Right hindlimb (tissue), 1 donor: ENCODE data around the gene CAB39L.
"Not testable (repeated sequence)": the region's sequence is repeated elsewhere in the genome, so short reads cannot be mapped to it uniquely, and the experiment has no call there.

Source experiments
- DNase-seq: peaks from one replicate; pipeline ENCODE4 v3.0.0-alpha.2; 2018

The CAB39L gene

DNA sequence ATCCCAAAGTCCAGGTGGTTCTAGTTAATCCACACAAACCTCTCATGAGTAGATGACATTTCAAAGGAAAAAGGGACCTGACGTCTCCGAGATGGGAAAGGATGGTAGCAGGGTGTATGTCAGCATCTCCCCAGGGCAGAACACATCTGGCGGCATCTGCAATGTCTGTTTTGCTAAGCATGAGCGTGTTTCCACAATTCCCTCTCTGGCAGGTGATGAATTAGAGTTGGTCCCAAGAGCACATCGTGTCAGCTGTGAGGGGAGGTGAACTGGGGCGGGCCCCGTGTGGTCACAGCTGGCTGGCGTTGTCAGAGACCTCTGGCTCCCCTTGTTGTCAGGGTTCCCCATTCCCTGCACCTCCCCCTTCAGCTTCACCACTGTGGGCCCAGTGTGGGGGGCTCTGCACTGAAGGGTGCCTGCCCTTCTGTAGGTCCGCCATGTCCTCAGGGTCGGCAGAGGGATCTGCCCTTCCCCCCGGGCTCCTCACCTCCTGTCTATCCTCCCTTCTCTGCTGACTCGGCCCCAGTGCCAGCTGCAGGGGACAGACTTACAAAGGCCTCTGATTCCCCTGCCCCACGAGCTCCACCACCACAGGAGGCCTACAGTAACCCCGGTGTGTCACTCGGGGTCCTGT is 138.0 kb downstream of the CAB39L start:
- no peak for DNase-seq

DNA sequence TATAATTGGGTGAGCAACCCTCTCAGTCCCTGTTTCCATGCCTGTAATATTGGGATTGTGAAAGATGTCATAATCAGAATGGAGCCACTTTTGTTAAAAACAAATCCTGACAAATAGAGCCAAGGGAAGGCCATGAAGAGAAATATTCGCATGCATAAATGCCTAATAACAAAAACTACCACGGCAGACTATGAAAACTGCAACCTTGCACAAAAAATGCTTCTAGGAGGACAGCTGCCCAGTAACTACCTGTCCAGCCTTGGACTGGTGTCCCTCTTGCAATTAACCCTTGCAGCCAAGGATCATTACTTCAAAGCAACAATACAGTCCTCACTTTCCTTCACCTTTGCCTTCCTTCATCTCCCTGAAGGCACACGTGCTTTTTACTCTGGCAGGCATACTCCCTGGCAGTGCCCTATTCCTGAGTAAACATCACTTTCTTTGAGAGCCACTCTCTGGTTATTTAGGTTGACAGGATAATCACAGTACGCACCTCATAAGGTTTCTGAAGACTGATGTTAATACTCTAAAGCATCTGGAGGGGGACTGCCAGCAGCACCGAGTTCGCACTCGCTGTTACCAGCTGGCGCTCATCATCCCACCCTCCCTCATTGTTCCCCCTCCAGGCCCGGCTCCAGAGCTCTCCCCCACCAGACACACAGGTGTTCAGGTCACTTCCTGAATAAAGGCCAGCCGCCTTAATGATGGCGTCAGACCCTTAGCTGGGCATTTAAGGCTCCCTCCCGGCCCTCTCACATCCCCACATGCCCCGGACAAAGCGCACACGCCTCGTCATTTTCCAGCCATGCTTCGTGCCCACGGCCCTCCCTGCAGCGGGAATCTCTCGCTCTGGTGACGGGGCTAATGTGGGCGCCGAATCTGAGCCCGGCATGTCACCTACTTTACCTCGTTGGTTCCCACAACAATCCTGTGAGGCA is 138.8 kb downstream of the CAB39L start:
- DNase-seq, result no peak

DNA sequence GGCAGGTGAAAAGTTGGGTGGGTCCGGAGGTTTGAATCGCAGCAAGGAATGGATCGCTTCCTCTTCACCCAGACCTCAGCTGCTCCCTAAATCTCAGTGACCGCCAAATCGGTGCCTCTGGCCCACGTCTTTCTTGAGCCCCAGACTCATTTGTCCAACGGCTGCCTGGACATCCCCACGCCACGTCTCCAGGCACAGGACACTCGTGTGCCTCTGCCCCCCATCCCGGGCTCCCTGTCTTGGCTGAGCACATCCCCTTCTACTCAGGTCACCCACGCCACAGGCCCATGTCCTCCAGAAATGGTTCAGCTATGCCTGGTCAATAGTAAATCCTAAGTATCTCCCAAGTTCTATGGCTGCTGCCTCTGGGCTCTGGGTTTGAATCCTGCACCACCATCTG is 139.5 kb downstream of the CAB39L start:
- DNase-seq, result no peak

DNA sequence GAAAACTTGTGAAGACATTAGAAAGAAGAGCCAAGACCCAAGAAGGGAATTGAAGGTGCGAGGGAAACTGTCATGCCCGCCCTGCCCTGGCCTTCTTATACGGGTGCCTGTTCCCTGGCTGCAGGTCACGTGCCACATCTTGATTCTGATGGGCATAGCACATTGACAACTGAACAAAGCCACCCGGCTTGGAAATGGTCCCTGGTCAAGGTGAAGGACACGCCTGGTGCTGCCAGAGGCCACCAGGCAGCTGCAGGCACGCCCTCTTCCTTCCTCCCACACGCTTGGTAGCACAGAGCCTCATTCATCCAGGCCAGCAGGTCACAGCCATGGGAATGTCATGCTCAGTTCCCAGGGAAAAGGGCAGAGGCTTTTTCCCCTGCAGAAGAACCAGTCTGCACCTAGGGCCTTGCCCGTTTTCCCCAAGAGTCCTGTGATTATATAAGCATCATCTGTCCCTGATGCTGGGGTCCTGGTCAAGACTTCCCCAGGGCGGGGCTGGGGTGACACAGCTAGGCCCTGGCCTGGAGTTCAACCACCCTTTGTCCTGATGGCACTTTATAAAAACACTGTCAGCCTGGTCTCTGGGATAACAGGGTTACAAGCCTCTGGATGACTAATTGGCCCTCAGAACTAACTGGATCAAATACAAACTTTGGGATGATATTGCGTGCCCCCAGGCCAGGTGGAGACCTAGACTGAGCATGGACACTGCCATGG is 140.2 kb downstream of the CAB39L start:
- no peak for DNase-seq

DNA sequence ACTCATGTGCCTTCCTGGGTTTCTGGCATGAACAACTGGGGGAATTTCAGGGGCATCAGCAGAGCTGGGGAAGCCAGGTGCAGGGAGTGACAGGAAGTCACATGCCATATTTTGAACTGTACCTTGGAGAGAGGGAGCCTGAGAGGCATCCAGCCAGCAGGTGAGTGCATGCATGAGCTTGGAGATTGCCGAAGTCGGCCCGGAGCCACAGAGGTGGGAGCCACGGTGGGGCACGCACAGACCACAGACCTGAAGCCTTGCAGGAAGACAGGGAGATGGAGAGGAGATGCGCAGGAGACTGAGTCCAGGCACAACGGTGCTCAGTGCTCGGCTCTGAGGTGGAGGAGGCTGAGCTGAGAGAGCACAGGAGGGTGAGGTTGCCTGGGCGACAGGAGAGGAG is 141.0 kb downstream of the CAB39L start:
- no peak for DNase-seq

DNA sequence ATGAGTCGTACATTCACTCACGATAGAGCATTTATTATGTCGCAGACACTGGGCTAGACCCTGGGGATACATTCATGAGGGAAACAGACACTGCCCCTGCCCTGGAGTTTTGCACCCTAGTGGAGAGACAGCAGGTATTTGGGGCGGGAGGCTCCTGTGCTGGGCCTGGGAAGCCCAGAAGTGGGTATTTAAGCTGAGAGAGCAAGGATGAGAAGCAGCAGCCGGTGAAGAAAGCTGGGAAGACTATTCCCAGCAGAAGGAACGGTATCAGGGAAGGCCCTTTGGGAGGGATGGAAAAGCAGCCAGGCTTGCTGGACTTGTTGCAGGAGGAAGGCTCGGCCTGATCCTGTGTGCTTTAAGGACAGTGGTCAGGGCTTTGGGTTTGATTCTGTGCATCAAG is 141.6 kb downstream of the CAB39L start:
- DNase-seq, result no peak

DNA sequence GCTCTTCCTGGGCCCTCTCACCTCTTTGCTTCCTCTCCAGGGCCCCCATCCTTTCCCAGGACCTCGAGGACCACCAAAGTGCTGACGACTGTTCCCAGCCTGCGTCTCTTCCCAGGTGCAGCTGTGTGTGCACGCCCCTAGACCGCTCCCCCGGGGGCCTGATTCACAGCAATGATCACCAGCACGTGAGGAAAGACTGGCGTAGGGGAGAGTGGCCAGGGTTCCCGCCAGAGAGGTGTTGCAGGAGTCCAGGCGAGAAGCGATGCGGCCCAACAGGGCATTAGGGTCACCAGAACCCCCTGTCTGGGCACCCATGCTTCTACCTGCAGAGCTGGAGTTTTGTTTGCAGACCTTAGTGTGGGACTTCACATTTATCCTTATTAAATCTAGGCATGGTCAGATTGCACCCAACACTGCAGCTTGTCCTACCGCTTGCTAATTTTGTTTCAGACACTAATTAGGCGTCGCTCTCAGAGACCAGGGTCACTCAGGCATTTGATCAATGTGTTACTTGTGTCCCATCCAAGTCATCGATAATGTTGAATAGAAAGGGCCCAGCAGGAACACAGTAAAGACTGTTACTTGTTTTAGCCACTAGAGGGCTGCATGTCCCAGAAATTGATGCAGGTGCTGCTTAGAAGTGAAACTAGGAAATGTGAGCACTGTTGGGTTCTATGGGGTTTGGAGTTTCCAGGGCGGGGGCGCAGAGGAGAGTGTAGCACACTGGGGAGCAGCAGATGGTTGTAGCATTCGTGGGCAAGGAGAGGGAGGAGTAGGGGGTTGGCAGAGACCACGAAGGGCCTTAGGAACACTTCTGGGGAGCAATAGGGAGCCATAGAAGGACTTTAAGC is 142.9 kb downstream of the CAB39L start:
- peak; percentile 60 for DNase-seq

DNA sequence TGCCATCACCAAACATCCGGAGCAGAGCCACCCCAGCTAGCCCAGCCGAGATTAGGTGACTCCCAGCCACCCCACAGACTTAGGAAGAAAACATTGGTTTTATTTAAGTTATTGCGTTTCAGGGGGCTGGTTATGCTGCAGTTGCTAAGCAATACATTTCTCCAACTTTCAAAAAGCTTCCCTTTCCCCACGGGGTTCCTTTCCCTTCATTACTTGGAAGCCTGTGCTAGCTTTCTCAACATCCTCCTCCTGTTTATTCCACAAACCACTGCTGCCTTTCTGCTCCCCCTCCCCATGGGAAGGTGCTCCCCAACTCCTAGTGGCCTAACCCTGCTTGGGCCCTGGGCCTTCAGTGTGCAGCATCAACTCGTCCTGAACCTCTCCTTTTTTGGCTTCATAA is 143.6 kb downstream of the CAB39L start:
- DNase-seq, result no peak

DNA sequence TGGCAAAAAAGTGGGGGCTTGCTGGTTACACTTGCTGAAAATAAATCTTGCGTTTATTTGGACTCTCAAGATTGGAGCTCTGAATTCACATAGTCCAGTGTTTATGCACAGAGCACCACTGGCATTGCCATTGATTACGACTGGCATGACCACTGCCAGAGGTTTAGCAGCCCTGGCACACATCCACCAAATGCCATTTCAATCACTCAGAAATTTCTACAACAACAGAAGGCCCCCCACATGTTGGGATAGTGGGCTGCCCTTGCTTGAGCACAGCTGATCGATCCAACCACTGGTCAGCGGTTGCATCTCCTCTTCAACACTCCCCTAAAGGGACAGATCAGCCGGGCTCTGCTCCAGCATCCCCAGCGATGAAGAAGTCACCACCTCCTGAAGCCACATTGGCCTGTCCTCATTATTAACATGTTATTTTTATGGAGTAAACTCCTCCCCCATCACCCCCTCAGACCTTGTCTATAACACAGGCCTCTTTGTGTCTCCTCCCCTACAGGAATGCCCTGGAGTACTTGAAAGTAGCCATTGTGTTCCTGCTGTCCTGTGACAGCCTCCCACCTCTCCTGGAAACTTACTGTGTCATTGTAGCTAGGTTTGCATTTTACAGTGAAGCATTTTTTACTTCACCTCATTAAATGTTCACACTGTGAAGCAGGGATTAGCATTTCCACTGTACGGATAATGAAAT is 144.8 kb downstream of the CAB39L start:
- DNase-seq, result no peak

DNA sequence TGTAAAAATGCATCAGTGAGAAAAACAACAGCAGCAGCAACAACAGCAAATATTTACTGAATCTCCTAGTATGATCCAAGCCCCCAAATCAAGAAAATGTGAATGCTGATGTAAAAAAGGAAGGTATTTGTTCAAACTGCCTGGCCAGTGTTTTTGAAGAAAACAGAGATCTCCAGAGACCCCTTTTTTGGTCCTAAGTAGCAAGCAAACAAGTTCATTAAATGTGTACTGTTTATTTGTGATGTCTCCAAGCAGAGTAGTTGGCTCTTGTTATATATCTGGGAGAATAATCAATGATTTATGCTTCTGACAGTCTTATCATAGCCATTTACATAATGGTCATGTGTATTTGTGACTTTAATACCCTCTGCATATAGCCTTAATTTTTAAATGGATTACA is 145.4 kb downstream of the CAB39L start:
- no peak for DNase-seq

DNA sequence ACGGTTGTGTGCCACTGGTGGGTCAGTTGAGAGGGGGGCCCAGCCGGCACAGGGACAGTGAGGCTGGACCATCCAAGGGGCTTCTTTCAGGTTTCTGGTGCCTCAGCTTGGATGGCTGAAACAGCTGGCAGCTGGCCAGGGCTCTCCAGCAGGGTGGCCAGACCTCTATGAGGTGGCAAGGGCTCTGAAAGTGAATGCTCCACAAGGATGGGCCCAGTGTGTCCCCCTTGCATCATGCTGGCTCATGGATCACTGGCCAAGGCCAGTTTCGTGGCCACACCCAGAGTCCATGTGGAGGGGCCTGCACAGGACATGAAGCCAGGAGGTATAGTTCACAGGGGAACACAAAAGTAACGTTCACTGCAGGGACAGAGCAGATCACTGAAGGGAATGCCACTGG is 146.5 kb downstream of the CAB39L start:
- DNase-seq, result no peak

DNA sequence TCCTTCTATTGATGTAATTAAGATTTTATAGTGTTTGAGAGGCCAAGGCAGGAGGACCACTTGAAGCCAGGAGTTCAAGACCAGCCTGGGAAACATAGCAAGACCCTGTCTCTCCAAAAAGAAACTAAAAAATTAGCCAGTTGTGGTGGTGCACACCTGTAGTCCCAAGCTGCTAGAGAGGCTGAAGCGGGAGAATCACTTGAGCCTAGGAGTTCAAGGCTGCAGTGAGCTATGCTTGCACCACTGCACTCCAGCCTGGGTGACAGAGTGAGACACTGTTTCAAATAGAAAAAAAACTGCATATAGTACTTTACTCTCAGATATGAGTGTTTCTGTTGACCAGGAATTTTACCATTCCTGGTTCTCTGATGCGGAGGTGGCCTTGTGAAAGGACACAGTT is 147.2 kb downstream of the CAB39L start:
- DNase-seq, result no peak

DNA sequence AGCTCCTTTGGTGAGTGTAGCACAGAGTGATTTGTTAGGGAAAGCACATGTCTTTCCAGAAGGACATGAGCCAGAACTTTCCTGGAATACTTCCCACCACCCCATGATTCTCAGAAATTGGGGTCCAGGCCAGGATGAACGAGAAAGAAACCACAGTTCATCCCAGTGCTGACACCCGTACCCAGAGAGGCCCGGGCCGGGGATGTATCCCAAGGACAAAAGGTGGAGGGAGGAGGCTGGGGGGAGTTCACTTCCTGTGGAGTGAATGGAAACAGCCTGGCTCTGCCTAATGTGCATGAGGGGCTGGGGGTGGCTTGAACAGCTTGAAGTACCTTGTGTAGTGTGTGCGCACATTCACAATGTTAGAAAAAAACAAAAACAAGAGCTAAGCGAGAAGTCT is 148.6 kb downstream of the CAB39L start:
- DNase-seq, result no peak

DNA sequence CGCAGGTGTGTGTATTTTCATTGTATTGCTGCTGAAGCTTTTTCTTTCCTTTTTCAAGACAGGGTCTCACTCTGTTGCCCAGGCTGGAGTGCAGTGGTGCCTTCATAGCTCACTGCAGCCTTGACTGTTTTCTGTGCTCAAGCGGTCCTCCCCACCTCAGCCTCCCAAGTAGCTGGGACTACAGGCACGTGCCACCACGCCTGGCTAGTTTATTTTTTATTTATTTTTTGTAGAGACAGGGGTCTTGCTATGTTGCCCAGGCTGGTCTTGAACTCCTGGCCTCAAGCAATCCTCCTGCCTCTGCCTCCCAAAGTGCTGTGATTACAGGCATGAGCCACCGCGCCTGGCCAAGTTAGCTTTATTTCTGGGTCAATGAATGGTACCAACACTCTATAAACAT is 149.1 kb downstream of the CAB39L start:
- not testable (repeated sequence) for DNase-seq

DNA sequence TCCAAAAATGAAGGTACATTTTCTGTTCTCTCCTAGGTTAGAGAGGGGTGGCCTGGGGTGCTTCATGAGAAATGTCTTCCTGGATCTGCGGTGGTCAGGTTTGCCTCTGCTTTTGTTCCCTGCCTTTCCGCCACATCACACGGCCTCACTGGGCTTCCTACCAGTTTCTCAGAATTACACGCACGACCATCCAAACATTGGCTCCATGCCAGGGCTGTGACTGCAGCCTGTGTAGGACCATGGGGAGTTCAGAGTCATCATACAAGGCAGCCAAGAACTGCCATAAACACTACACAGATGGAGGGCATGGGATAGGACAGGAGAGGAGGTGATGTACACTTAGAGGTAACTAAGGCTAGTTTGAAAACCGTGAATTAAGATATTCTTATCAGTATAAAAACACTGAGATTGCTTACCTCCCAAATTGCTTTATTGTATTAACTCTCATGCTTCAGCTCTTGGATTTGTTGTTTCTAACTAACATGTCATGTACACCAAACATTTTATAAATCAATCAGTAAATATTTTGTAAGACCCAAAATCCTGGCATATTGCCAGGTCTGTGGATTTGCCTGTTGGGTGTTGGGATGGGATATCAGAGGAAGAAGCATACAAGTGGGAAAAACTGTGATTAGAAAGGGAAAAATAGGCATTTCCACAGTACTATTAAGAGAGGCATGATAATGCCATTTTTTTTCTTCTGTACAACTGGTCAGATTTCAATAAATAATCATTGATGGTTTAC is 150.9 kb downstream of the CAB39L start:
- DNase-seq, result peak; percentile 65

DNA sequence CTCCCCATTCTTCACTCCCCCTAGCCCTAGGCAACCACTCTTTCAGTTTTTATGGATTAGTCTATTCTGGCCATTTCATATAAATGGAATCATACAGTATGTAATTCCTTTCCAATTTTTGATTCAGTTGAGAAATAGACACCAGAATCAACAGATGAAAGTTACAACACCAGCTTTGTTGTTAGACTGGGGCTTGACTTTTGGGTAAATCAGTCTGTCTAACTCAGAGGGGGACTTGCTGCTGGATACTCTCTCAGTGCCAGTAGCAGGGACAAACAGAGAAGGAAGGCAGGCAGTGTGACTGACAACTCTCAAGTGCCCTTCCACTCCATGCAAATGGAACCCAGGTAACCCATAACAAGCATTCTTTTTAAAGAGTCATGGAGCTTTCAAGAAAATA is 155.4 kb downstream of the CAB39L start:
- DNase-seq, result no peak

DNA sequence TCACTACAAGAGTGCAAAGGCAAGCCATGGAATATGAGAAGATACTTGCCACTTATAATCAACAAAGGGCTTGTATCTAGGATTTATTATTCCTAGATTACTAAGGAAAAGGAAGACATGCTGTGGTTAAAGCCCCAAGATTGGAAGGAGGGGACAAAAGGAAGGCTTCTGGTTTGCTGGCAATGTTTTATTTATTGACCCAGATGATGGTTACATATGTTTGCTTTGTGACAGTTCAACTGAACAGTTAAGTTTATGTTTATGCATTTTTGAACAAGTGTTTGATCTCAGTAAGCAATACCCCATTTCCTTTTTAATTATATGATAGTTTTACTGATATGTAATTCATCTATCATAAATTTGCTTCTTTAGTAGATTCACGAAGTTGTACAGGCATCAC is 155.9 kb downstream of the CAB39L start:
- no peak for DNase-seq

DNA sequence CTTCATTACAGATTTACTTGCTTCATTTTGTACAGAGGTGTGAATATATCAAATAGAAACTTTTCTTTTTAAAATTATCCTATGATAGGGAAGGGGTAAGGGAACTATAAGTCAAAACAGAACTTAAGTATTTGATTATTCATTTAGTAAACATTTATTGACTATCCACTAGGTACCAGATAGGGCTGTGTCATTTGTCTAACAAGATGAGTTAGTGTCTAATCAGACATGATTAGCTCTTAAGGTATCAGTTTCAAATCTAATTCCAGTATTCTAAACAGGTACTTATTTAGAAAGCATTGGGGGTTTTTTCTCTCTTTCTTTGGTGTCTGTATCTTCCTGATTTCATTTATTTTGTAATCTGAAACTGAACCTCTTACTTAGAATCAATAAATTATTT is 164.0 kb downstream of the CAB39L start:
- no peak for DNase-seq

DNA sequence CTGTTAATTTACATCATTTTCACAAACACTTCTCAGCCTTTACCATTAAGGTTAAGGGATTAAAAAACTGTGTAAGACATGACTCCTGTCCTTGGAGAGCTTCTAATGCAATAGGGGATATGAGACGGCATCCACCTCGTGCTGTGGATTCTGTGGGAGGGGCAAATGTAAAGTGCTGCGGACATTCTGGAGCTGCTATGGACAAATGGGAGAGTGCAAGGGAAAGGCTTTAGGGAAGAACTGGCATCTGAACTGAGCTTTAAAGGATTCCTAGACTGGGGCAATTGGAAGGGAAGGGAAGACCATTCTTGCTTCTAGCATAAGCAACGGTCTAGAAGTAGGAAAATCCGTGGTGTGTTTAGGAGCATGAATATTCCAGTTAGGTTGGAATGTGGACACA is 164.8 kb downstream of the CAB39L start:
- DNase-seq, result no peak

DNA sequence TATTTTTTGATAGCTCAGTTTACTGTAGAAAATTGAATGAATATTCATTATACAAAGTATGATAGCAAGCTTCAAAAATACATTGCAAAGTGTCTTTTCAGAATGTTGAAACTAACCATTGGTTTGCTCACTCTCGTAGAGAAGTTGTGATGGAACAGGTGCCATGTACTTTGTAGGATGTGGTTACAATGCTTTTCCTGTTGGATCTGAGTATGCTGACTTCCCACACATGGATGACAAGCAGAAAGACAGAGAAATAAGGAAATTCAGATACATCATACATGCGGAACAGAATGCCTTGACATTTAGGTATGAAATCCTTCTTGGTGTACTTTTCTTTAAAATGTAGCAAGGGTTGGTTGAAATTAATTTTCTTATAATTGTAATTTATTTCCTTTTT is 165.7 kb downstream of the CAB39L start:
- DNase-seq, result no peak

DNA sequence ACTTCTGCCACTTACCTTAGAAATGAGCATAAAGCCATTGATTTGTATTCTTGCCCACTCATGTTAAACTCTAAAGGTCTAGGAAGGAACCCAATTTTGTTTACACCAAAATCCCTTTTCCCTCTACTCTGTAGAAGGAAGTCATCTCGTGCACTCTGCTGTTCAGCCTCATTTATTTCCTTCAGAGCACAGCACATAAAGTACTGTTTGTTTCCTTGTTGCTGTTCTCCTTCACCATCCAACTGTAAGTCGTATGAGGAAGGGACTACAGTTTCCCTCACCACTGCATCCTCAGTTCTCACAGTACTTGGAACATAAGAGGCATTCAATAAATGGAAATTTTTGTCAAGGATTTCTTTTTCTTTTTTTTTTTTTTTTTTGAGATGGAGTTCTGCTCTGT is 171.6 kb downstream of the CAB39L start:
- DNase-seq, result no peak
